GM12874 (cell line): ENCODE measurements around the gene YEATS2.

Experiments
- TF ChIP-seq, protein P1 (sequence below): IDR thresholded peaks from 2 replicates; pipeline ENCODE4 v1.5.1; 2011; ENCODE audit warnings: low read depth, mild to moderate bottlenecking, control low read depth, low read length, moderate library complexity; ENCODE audit not compliant: insufficient read depth

The YEATS2 gene

DNA sequence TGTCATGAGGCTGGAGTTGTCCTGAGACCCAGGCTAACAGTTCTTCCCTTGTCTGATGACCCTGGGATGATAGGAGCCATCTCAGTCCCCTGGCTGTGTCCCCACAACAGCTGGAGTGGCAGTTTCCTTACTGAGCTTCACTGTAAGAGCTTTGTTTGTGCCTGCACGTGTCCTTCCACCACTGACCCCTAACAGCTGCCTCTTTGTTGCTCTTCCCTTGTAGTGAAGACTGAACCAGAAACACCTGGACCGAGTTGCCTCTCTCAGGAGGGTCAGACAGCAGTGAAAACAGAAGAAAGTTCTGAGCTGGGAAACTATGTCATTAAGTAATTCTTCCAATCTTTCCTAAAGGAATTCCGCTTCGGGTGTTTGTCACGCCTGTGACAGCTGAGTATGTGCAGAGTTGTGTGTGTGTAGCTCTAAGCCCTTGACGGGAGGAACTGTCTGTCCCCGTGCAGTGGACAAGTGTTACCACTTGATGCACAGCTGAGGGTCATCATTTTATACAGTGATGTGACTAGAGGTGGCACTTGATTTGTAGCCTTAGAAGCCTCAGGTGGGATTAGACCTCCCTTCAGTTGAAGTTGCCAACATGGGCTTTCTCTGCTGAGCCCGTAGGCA lies 102.8 kb downstream of the YEATS2 start:
- TF ChIP-seq, protein P1, sequence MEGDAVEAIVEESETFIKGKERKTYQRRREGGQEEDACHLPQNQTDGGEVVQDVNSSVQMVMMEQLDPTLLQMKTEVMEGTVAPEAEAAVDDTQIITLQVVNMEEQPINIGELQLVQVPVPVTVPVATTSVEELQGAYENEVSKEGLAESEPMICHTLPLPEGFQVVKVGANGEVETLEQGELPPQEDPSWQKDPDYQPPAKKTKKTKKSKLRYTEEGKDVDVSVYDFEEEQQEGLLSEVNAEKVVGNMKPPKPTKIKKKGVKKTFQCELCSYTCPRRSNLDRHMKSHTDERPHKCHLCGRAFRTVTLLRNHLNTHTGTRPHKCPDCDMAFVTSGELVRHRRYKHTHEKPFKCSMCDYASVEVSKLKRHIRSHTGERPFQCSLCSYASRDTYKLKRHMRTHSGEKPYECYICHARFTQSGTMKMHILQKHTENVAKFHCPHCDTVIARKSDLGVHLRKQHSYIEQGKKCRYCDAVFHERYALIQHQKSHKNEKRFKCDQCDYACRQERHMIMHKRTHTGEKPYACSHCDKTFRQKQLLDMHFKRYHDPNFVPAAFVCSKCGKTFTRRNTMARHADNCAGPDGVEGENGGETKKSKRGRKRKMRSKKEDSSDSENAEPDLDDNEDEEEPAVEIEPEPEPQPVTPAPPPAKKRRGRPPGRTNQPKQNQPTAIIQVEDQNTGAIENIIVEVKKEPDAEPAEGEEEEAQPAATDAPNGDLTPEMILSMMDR: no peak

- TF ChIP-seq, protein P1: no peak
Measured at GRCh38 chr3:183801601-183802000, 104.0 kb downstream of the YEATS2 start.

DNA sequence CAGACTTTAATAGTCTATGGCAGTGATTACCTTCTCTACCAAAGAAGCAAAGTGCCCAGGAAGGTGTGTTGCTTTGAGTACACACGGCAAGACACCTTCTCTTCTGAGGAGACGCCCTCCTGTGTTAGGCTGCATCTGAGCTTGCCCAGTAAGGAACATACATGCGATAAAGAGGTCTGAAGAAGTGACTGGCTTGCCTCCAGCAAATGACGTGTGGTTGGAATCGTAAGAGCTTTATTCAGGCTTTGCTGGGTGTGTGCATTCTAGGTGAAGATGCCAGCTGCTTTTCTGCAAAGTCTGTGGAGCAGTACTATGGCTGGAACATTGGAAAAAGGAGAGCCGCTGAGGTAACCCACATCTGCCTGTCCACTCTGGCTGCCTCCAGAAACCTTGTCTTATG lies 105.4 kb downstream of the YEATS2 start:
- TF ChIP-seq, protein P1: no peak

DNA sequence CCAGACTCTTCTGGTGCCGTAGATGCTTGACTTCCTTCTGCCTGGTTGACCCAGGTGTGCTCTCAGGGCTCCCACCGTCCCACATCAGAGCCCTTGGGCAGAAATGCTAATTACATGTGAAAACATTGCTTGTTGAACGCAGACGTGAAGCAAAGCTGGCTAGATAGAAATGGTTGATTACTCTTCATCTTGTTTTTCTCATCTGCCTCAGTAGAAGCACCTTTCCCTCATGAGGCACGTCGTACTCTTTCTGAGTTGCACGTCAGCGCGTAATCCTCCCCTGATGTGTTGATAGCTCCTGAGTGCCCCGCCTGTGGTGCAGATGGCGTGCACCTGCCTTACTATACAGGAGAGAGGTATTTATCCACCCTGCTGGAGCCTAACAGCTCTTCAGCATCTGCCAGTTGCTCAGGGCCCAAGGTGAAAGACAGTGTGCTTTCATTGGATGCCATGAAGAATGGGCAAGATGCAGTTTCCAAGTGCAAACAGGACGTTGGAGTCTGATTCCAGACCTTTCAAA lies 109.7 kb downstream of the YEATS2 start:
- TF ChIP-seq, protein P1: no peak

DNA sequence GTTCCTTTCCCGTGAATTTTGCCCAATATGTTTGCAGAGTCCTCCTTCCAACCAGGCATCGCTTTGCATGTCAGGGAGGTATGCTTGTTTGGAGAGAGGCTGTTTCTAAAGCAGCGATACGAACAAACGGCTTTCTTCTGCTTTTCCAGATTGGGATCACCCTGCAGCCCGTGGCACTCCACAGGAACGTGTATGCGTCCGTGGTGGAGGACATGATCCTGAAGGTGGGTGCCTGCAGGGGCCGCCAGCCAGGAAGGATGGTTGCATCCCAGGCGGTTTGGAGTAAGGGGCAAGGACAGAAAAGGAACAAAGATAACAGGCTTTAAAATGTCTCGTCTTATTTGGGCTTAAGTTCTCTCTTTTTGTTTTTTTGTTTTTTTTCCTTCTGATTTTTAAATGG lies 110.3 kb downstream of the YEATS2 start:
- TF ChIP-seq, protein P1: no peak

GRCh38 chr3:183808355-183808754 lies 110.8 kb downstream of the YEATS2 start:
- TF ChIP-seq, protein P1: no peak

- TF ChIP-seq, protein P1: no peak
Measured at GRCh38 chr3:183809270-183809669, 111.7 kb downstream of the YEATS2 start.
